ENCODE data around the gene OSGIN1.

DNA sequence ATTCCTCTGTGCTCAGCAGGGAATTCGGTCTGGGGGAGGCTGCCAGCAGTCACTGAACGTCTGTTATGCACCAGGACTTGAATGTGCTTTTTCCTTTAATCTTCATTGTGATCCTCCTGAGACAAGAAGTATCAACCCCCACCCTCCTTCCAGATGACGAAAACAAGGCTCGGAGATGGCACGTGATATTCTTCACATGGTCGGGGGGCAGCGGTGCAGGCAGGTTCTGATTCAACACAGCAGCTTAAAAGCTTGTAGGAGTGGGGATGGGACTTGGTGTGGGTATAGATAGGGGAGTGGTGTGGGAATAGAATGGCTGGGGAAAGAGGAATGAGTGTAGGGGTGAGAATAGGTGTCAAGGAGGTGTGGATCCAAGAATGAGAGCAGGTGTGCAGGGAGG lies 21.4 kb downstream of the OSGIN1 start:
- TF ChIP-seq, protein P1, sequence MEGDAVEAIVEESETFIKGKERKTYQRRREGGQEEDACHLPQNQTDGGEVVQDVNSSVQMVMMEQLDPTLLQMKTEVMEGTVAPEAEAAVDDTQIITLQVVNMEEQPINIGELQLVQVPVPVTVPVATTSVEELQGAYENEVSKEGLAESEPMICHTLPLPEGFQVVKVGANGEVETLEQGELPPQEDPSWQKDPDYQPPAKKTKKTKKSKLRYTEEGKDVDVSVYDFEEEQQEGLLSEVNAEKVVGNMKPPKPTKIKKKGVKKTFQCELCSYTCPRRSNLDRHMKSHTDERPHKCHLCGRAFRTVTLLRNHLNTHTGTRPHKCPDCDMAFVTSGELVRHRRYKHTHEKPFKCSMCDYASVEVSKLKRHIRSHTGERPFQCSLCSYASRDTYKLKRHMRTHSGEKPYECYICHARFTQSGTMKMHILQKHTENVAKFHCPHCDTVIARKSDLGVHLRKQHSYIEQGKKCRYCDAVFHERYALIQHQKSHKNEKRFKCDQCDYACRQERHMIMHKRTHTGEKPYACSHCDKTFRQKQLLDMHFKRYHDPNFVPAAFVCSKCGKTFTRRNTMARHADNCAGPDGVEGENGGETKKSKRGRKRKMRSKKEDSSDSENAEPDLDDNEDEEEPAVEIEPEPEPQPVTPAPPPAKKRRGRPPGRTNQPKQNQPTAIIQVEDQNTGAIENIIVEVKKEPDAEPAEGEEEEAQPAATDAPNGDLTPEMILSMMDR (IDR thresholded peaks at IDR 0.05) = no peak
- TF ChIP-seq POLR2A (IDR thresholded peaks at IDR 0.05) = no peak

Measured in stomach (tissue), 4 donors.